Naive thymus-derived CD4-positive, alpha-beta T cell (primary cell): ENCODE results near the gene TMEM18. TPM values are rescaled to one million over a fixed set of nuclear protein-coding genes. Genes with fewer than 3 reads are reported as not detected.

Source experiments
- ATAC-seq: fragments of 150-1000 bp; cut with Tn5 transposase; 2 replicates; pipeline ENCODE4 v1.10.0; 2021; ENCODE audit warnings: mild to moderate bottlenecking, moderate library complexity
- CTCF ChIA-PET: fragments of 350-600 bp; sonication (Branson Sonifier 250); formaldehyde crosslinking; loops from one replicate; lab custom pipeline; 2021; ENCODE audit warnings: antibody characterized with exemption; lab: Charles Lee
- POLR2A ChIA-PET: fragments of 350-600 bp; sonication (Branson Sonifier 250); formaldehyde crosslinking; loops from one replicate; lab custom pipeline; 2021; ENCODE audit warnings: antibody characterized with exemption, inconsistent platforms; lab: Charles Lee
- DNase-seq, 9 donors: peaks; one replicate each; pipeline versions ENCODE4 v3.0.0 to v3.0.0-alpha.2; 2020 to 2022; ENCODE audit warnings: mixed read lengths in 1 of 9
- H3K27ac ChIP-seq: one replicate; pipeline ENCODE4 v1.7.0; 2013; ENCODE audit warnings: mild to moderate bottlenecking, low read depth, low read length, moderate library complexity
- H3K27me3 ChIP-seq, 2 donors: one replicate each; pipeline ENCODE4 v1.7.0; 2013; ENCODE audit warnings: low read length in 2 of 2, mild to moderate bottlenecking in 2 of 2, moderate library complexity in 2 of 2; ENCODE audit not compliant: control insufficient read depth in 2 of 2, insufficient read depth in 2 of 2
- H3K36me3 ChIP-seq, 3 experiments: 1 replicate in 2 of 3; 2 replicates in 1 of 3; pipeline ENCODE4 v1.7.0; 2013; ENCODE audit warnings: low read length in 3 of 3, mild to moderate bottlenecking in 3 of 3, moderate library complexity in 1 of 3; ENCODE audit not compliant: insufficient read depth in 3 of 3, control insufficient read depth in 2 of 3
- H3K4me1 ChIP-seq, 2 donors: one replicate each; pipeline ENCODE4 v1.7.0; 2013; ENCODE audit warnings: low read length in 2 of 2, mild to moderate bottlenecking in 2 of 2, moderate library complexity in 1 of 2; ENCODE audit not compliant: control insufficient read depth in 2 of 2, insufficient read depth in 2 of 2
- H3K4me3 ChIP-seq: 2 replicates; pipeline ENCODE4 v1.7.0; 2013; ENCODE audit warnings: mild to moderate bottlenecking, low read length
- H3K9me3 ChIP-seq, 3 experiments: 1 replicate in 2 of 3; 2 replicates in 1 of 3; pipeline ENCODE4 v1.7.0; 2013; ENCODE audit warnings: low read length in 3 of 3; ENCODE audit not compliant: control insufficient read depth in 2 of 3
- H3K27ac Mint-ChIP-seq, 9 donors: one replicate each; pipeline ENCODE4 v1.8.0; 2020 to 2022; ENCODE audit warnings: mixed read lengths in 9 of 9, mild to moderate bottlenecking in 8 of 9, moderate library complexity in 5 of 9, inconsistent platforms in 2 of 9
- H3K27me3 Mint-ChIP-seq, 5 donors: one replicate each; pipeline ENCODE4 v1.8.0; 2021 to 2022; ENCODE audit warnings: mixed read lengths in 5 of 5, mild to moderate bottlenecking in 1 of 5
- H3K36me3 Mint-ChIP-seq, 5 donors: one replicate each; pipeline ENCODE4 v1.8.0; 2020 to 2022; ENCODE audit warnings: mixed read lengths in 5 of 5, mild to moderate bottlenecking in 3 of 5, inconsistent platforms in 1 of 5
- H3K4me1 Mint-ChIP-seq, 7 donors: one replicate each; pipeline ENCODE4 v1.8.0; 2020 to 2022; ENCODE audit warnings: mixed read lengths in 7 of 7, mild to moderate bottlenecking in 3 of 7, inconsistent platforms in 1 of 7
- H3K4me3 Mint-ChIP-seq, 10 donors: one replicate each; pipeline ENCODE4 v1.8.0; 2020 to 2022; ENCODE audit warnings: mild to moderate bottlenecking in 10 of 10, mixed read lengths in 10 of 10, moderate library complexity in 6 of 10, inconsistent platforms in 2 of 10
- H3K9me3 Mint-ChIP-seq, 11 donors: one replicate each; pipeline ENCODE4 v1.8.0; 2020 to 2022; ENCODE audit warnings: mixed read lengths in 11 of 11, mild to moderate bottlenecking in 4 of 11, inconsistent platforms in 1 of 11, moderate library complexity in 1 of 11
- intact Hi-C, 2 donors: fragments of 100-400 bp; cut with micrococcal nuclease; formaldehyde crosslinking; loops; one replicate each; pipeline ENCODE4 v1.15.1; 2023
- polyA plus RNA-seq, 2 donors: library from polyadenylated mRNA; unstranded; fragments of 300-500 nt; fragmentation: Illumina TruSeq; gene quantifications; one replicate each; pipeline ENCODE4 v1.2.3, GENCODE V29; 2021
- total RNA-seq, 6 experiments: library from RNA in 5 of 6; stranded (reverse) in 5 of 6; gene quantifications; 1 replicate in 5 of 6; 2 replicates in 1 of 6; pipeline ENCODE4 v1.2.3 and lab custom pipeline; 2021 to 2026

TMEM18 gene
- total and polyA plus RNA-seq, 7 experiments from 2014 or later: 23.3 to 39.8 (median 29.4) TPM

- DNase-seq (no peak), ATAC-seq (no peak)
- Mint-ChIP-seq H3K27me3 (peaks cover 0 to 25% (median 10%) of the 10 kb centered on the region in 5 donors), H3K4me1 (no peaks in the 10 kb centered on the region), H3K27ac (no peak overlapping the region), H3K4me3 (no peak overlapping the region), H3K9me3 (peaks cover 0 to 4% (median 0%) of the 10 kb centered on the region in 11 donors), H3K36me3 (no peaks in the 10 kb centered on the region)
- intact Hi-C loops: no loop called here
- H3K4me1 ChIP-seq: no peaks in the 10 kb centered on the region
- H3K27ac ChIP-seq: no peak overlapping the region
- POLR2A ChIA-PET: no interaction called here
- no peak overlapping the region for H3K4me3 ChIP-seq
- H3K27me3 ChIP-seq: peaks cover 0 to 3% of the 10 kb centered on the region in 2 donors
- H3K36me3 ChIP-seq: no peaks in the 10 kb centered on the region
- CTCF ChIA-PET: no interaction called here
- no peaks in the 10 kb centered on the region for H3K9me3 ChIP-seq
Observed at GRCh38 chr2:627340-627709, 49.9 kb downstream of the TMEM18 start.

DNA sequence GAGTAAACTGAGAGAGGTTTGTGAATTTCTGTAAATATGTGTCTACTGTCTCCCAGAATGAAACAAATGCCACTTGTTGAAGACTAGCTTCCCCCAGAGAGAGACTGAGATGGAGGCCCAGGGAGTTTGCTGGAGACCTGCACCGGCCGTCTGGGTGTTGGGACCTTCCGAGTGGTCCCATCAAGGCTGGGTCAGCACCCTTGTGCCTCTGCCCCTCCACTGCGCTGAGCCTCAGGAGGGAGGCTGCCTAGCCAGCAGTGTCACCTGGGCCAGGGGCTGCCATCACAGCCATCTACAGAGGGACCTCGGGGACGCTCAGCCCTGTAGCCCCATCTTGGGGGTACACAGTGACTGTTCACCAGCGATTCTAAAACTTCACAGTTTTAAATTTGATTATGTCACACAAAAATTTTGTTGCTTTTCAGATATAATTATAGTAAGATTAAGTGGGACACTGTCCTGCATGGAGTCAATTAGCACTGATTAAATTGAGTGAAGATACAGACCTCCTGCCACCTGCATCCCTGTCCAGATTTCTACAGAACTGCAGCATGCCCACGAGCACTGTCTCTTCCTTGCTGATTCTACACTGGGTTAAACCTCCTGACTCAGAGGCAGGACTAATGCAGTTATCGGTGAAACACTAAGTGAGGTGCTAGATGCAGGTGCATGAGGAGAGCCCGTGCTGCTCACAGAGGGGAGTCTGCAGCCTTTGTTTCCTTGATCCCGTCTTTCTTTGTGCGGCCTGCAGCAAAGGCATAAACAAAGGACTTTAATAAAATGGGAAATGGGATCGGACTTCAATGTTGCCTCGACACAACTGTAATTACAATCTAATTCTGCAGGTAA is 50.5 kb downstream of the TMEM18 start:
- ChIA-PET POLR2A (no interaction called here), CTCF (no interaction called here)
- Mint-ChIP-seq H3K4me3 (no peak overlapping the region), H3K36me3 (no peaks in the 10 kb centered on the region), H3K27ac (no peak overlapping the region), H3K9me3 (peaks cover 0 to 2% (median 0%) of the 10 kb centered on the region in 11 donors), H3K4me1 (no peaks in the 10 kb centered on the region), H3K27me3 (peaks cover 0 to 25% (median 10%) of the 10 kb centered on the region in 5 donors)
- no peak overlapping the region for H3K27ac ChIP-seq
- H3K36me3 ChIP-seq: no peaks in the 10 kb centered on the region
- intact Hi-C loops: no loop called here
- ATAC-seq: no peak
- no peaks in the 10 kb centered on the region for H3K9me3 ChIP-seq
- H3K4me1 ChIP-seq: no peaks in the 10 kb centered on the region
- peaks cover 0 to 3% of the 10 kb centered on the region in 2 donors for H3K27me3 ChIP-seq
- H3K4me3 ChIP-seq: no peak overlapping the region
- no peak for DNase-seq

DNA sequence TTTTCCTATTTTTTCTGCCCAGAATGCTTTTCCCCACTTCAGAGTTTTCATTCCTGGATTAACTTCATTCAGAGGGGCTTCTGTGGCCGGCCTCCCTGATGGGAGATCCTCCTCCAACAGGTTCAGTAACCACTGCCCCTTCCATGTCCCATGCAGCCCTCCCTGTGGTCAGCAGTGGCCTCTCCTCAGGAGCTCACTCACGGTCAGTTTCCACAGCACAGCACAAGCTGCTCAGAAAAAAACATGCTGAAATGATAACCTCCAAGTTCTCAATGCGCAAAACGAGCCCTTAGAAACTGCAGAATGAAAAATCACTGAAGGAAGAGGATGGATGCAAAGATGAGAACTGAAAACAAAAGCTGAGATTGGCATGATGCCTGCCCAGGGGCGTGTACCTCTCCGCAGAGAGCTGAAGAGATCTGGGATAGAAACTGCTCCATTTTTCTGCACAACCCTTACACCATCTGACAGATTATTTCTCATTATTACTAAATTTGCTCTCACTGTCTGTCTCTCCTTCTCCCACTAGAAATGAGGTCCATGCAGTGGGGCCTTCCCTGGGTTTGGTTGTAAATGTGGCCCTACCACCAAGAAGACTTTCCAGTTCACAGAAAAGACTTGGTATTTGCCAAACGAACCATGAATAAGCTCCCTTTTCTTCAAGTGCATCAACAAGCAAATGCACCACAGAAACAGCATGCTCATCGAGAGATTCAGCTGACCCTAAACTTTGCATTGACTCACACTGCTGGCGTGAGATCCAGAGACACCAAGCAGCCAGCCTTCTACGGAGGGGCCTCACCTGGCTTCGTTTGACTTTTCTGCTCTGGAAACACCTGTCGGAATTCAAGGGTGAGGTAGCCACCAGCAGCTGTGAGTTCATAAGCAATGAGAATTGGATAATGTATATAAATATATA is 51.5 kb downstream of the TMEM18 start:
- Mint-ChIP-seq H3K36me3 (no peaks in the 10 kb centered on the region), H3K4me1 (no peaks in the 10 kb centered on the region), H3K4me3 (no peak overlapping the region), H3K27me3 (peaks cover 0 to 25% (median 10%) of the 10 kb centered on the region in 5 donors), H3K9me3 (peaks cover 0 to 1% (median 0%) of the 10 kb centered on the region in 11 donors), H3K27ac (no peak overlapping the region)
- POLR2A ChIA-PET: no interaction called here
- Histone ChIP-seq H3K9me3 (no peaks in the 10 kb centered on the region), H3K27ac (no peak overlapping the region), H3K4me1 (no peaks in the 10 kb centered on the region), H3K4me3 (no peak overlapping the region), H3K36me3 (no peaks in the 10 kb centered on the region), H3K27me3 (no peaks in the 10 kb centered on the region)
- intact Hi-C loops: no loop called here
- ATAC-seq (no peak), DNase-seq (no peak)
- CTCF ChIA-PET: no interaction called here

DNA sequence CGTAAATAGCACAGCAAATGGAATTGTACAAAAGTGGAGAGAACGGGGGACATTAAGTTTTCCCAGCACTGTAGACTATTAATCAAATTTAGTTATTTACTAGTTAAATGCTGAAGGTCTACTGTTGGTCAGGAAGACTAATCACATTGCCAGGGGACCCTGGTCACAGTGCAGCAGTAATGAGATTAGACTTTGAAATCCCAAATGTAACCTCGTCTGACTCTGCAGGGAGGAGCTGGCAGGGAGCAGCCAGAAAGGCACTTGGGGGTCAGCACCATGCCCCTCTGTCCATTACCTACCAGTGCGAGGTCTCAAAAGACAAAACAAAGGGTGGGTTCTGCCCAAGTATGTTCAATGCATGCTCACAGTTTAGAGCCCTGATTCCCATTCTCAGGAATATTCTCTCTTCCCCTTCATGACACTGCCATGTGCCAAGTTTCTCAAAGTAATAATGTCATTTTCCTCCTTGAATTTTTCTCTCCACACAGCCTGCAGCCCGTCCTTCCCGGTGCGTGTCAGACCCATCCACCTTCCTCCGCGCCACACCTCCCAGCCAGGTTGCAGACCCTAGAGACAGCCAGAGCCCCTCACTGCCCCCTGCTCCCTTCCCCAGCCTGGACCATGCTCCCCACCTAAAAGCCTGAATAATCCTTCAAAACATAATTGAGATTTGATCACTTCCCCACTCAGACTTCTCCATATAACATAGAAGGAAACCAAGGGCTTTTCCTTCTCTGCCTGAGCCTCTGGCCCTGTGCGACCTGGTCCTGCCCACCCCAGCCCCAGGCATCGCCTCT is 52.5 kb downstream of the TMEM18 start:
- Histone ChIP-seq H3K4me1 (no peaks in the 10 kb centered on the region), H3K4me3 (no peak overlapping the region), H3K27me3 (no peaks in the 10 kb centered on the region), H3K36me3 (no peaks in the 10 kb centered on the region), H3K27ac (no peak overlapping the region), H3K9me3 (no peaks in the 10 kb centered on the region)
- intact Hi-C loops: no loop called here
- DNase-seq: no peak
- peaks cover 0 to 25% (median 10%) of the 10 kb centered on the region in 5 donors for H3K27me3 Mint-ChIP-seq
- no peak overlapping the region for H3K4me3 Mint-ChIP-seq
- ChIA-PET POLR2A (no interaction called here), CTCF (interaction anchor here (1.2 to 1.5 kb wide), 2 partner anchors 10 to 12 kb away, joined by 3 to 4 read pairs; no protein-coding TSS in a partner anchor)
- no peak for ATAC-seq
- no peaks in the 10 kb centered on the region for H3K4me1 Mint-ChIP-seq
- peaks cover 0 to 1% (median 0%) of the 10 kb centered on the region in 11 donors for H3K9me3 Mint-ChIP-seq
- H3K27ac Mint-ChIP-seq: no peak overlapping the region
- H3K36me3 Mint-ChIP-seq: no peaks in the 10 kb centered on the region

- intact Hi-C loops: no loop called here
- Histone ChIP-seq H3K4me3 (no peak overlapping the region), H3K9me3 (no peaks in the 10 kb centered on the region), H3K27me3 (no peaks in the 10 kb centered on the region), H3K36me3 (no peaks in the 10 kb centered on the region), H3K27ac (no peak overlapping the region), H3K4me1 (no peaks in the 10 kb centered on the region)
- Mint-ChIP-seq H3K4me3 (no peak overlapping the region), H3K27me3 (peaks cover 0 to 25% (median 7%) of the 10 kb centered on the region in 5 donors), H3K27ac (no peak overlapping the region), H3K36me3 (no peaks in the 10 kb centered on the region), H3K9me3 (peaks cover 0 to 1% (median 0%) of the 10 kb centered on the region in 11 donors), H3K4me1 (no peaks in the 10 kb centered on the region)
- DNase-seq: peak in 1 of 9 donors; percentile 13
- no peak for ATAC-seq
- CTCF ChIA-PET: interaction anchor here (1.2 to 1.5 kb wide), 2 partner anchors 11 to 13 kb away, joined by 3 to 4 read pairs; no protein-coding TSS in a partner anchor
- POLR2A ChIA-PET: no interaction called here
Observed at GRCh38 chr2:624096-624495, 53.1 kb downstream of the TMEM18 start.
